ENCODE data around the gene EYA4. TPM values are rescaled to one million over a fixed set of nuclear protein-coding genes. Genes with fewer than 3 reads are reported as not detected.

Gene EYA4
- total RNA-seq, 1 donor from 2014 or later: 8.1 TPM

DNA sequence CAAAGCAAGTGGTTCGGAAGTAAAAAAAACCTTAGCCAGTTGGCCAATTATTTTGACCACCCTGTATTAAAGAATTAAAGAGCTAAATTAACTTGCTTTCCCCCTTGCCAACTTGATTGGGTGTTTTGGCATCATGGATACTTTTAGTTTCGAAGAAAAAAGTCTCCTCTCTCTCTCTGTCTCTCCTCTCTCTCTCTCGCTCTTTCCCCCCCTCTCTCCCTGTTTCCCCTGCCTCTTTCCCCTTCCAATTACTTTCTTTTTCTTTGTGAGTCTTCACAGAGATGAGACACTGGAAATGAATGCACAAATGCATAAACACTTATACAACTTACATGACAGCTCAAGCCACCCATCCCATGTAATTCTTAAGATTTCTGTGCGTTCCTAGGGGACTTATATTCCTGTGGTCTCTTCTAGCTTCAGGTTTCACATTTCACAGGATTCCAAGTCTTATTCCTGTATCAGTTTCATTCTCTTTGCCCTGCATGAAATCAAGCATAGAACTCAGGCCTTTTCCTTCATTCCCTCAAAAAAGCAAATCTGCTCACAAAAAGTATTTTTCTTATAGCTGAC, 32.9 kb upstream of the EYA4 start:
- Mint-ChIP-seq H3K36me3 (ENCODE audit: low read depth, unreplicated experiment) (no peaks in the 10 kb centered on the region), H3K4me3 (ENCODE audit: unreplicated experiment) (no peak overlapping the region), H3K27me3 (ENCODE audit: unreplicated experiment) (no peaks in the 10 kb centered on the region), H3K27ac (ENCODE audit: unreplicated experiment) (no peak overlapping the region), H3K9me3 (ENCODE audit: unreplicated experiment) (no peaks in the 10 kb centered on the region), H3K4me1 (ENCODE audit: unreplicated experiment) (no peaks in the 10 kb centered on the region)
- no peak for DNase-seq (ENCODE audit: low spot score)
- TF ChIP-seq CTCF (IDR thresholded peaks at IDR 0.05; ENCODE audit: unreplicated experiment): no peak

- Mint-ChIP-seq H3K27me3 (ENCODE audit: unreplicated experiment) (no peaks in the 10 kb centered on the region), H3K36me3 (ENCODE audit: low read depth, unreplicated experiment) (no peaks in the 10 kb centered on the region), H3K4me3 (ENCODE audit: unreplicated experiment) (no peak overlapping the region), H3K9me3 (ENCODE audit: unreplicated experiment) (no peaks in the 10 kb centered on the region), H3K27ac (ENCODE audit: unreplicated experiment) (no peak overlapping the region), H3K4me1 (ENCODE audit: unreplicated experiment) (no peaks in the 10 kb centered on the region)
- TF ChIP-seq CTCF (IDR thresholded peaks at IDR 0.05; ENCODE audit: unreplicated experiment): no peak
- no peak for DNase-seq (ENCODE audit: low spot score)
These were observed 26.9 kb upstream of the EYA4 start for GRCh38 chr6:133214267-133214666.

- Mint-ChIP-seq H3K36me3 (ENCODE audit: low read depth, unreplicated experiment) (no peaks in the 10 kb centered on the region), H3K27me3 (ENCODE audit: unreplicated experiment) (no peaks in the 10 kb centered on the region), H3K9me3 (ENCODE audit: unreplicated experiment) (no peaks in the 10 kb centered on the region), H3K4me1 (ENCODE audit: unreplicated experiment) (no peaks in the 10 kb centered on the region), H3K27ac (ENCODE audit: unreplicated experiment) (no peak overlapping the region), H3K4me3 (ENCODE audit: unreplicated experiment) (no peak overlapping the region)
- no peak for DNase-seq (ENCODE audit: low spot score)
- TF ChIP-seq CTCF (IDR thresholded peaks at IDR 0.05; ENCODE audit: unreplicated experiment): no peak
These were observed 22.3 kb upstream of the EYA4 start for GRCh38 chr6:133218852-133219251.

DNA sequence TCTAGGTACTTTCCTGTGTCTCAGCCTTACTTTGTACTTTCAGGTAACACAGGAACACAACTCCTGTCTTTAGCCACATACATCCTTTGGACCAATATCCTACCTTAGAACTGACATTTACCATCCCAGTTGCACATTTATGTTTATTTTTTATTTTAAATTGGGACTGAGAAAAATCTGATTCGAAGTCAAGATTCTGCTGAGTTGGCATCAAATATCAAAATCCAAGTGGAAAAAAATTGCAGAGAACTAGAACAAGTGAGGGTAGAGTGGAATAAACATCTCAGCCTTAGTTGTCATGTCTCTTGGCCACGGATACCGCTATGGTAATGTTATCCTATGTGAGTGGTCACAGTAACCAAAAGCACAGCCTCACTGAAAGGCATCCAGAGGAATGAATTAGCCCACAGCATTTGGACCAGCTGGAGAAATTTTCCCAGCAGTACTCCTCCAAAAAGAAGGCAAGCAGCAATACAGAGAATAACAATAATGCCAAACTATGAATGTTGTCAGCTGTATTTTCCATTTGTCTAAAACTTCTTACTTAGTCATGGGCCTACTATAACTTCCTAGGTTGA, 17.6 kb upstream of the EYA4 start:
- Mint-ChIP-seq H3K4me1 (ENCODE audit: unreplicated experiment) (peaks cover 4% of the 10 kb centered on the region), H3K36me3 (ENCODE audit: low read depth, unreplicated experiment) (no peaks in the 10 kb centered on the region), H3K4me3 (ENCODE audit: unreplicated experiment) (no peak overlapping the region), H3K27ac (ENCODE audit: unreplicated experiment) (no peak overlapping the region), H3K27me3 (ENCODE audit: unreplicated experiment) (peaks cover 1% of the 10 kb centered on the region), H3K9me3 (ENCODE audit: unreplicated experiment) (no peaks in the 10 kb centered on the region)
- TF ChIP-seq CTCF (IDR thresholded peaks at IDR 0.05; ENCODE audit: unreplicated experiment): no peak
- no peak for DNase-seq (ENCODE audit: low spot score)

DNA sequence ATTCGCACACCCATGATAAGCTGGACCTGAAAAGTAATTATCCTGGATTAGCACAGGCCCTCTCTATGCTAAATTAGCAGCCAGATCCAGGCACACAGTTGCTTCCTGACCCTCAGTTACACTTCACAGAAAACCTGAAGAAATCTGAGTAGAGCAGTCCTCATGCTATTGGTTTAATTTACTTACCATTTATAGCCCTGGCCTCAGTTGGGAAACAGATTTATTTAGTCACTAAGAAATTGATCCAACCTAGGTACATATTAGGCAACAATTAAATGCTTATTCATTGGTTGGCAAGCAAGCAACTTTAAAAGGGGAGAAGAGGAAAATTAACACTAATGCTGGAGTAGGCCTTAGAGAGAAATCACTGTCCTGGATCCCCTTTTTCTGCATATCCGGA, 15.6 kb upstream of the EYA4 start:
- DNase-seq (ENCODE audit: low spot score): no peak
- Mint-ChIP-seq H3K4me1 (ENCODE audit: unreplicated experiment) (peaks cover 4% of the 10 kb centered on the region), H3K9me3 (ENCODE audit: unreplicated experiment) (no peaks in the 10 kb centered on the region), H3K36me3 (ENCODE audit: low read depth, unreplicated experiment) (no peaks in the 10 kb centered on the region), H3K27me3 (ENCODE audit: unreplicated experiment) (peaks cover 1% of the 10 kb centered on the region), H3K27ac (ENCODE audit: unreplicated experiment) (no peak overlapping the region), H3K4me3 (ENCODE audit: unreplicated experiment) (no peak overlapping the region)
- no peak for TF ChIP-seq CTCF (IDR thresholded peaks at IDR 0.05; ENCODE audit: unreplicated experiment)

All from endothelial cell (in vitro differentiated cells).